DND-41 (cell line): ENCODE measurements around the gene THAP12.

Source experiments
- ATAC-seq: fragments of 200-7000 bp; cut with Tn5 transposase; 3 replicates; pipeline ENCODE4 v1.9.1; 2021; ENCODE audit warnings: low read depth; ENCODE audit not compliant: insufficient read depth
- DNase-seq: peaks from one replicate; pipeline ENCODE4 v3.0.0-alpha.2; 2020
- H2AFZ ChIP-seq: 2 replicates; pipeline ENCODE4 v1.6.0; 2012; ENCODE audit warnings: low read depth, low read length
- H3K27ac ChIP-seq: 2 replicates; pipeline ENCODE4 v1.5.1; 2012; ENCODE audit warnings: low read length, inconsistent platforms
- H3K27me3 ChIP-seq: fragments of 200-600 bp; sonication (generic); 2 replicates; pipeline ENCODE4 v1.6.0; 2012; ENCODE audit warnings: low read length, mild to moderate bottlenecking, inconsistent platforms; ENCODE audit not compliant: insufficient read depth, poor library complexity
- H3K36me3 ChIP-seq: 2 replicates; pipeline ENCODE4 v1.5.1; 2012; ENCODE audit warnings: low read length, inconsistent platforms; ENCODE audit not compliant: insufficient read depth
- H3K4me1 ChIP-seq: 2 replicates; pipeline ENCODE4 v1.5.1; 2012; ENCODE audit warnings: mild to moderate bottlenecking, low read length; ENCODE audit not compliant: insufficient read depth
- H3K4me2 ChIP-seq: 2 replicates; pipeline ENCODE4 v1.6.0; 2012; ENCODE audit warnings: mild to moderate bottlenecking, moderate library complexity, low read length, inconsistent platforms; ENCODE audit not compliant: insufficient read depth
- H3K4me3 ChIP-seq, 2 experiments: fragments of 200-600 bp in 1 of 2; shearing (Covaris generic) in 1 of 2; 2 replicates each; pipeline ENCODE4 v1.5.1; 2012 to 2016; ENCODE audit warnings: inconsistent platforms in 2 of 2, low read length in 2 of 2, mild to moderate bottlenecking in 2 of 2, low read depth in 1 of 2, moderate library complexity in 1 of 2
- H3K79me2 ChIP-seq: 2 replicates; pipeline ENCODE4 v1.6.0; 2012; ENCODE audit warnings: low read length, inconsistent platforms; ENCODE audit not compliant: insufficient read depth
- H3K9ac ChIP-seq: 2 replicates; pipeline ENCODE4 v1.6.0; 2012; ENCODE audit warnings: low read depth, mild to moderate bottlenecking, inconsistent platforms, low read length, moderate library complexity
- H3K9me3 ChIP-seq: 2 replicates; pipeline ENCODE4 v1.5.1; 2012; ENCODE audit warnings: low read length, moderate library complexity, mild to moderate bottlenecking, inconsistent platforms; ENCODE audit not compliant: insufficient read depth, severe bottlenecking
- H4K20me1 ChIP-seq: 2 replicates; pipeline ENCODE4 v1.6.0; 2012; ENCODE audit warnings: low read length; ENCODE audit not compliant: insufficient read depth
- EZH2 ChIP-seq: IDR thresholded peaks from 3 replicates; pipeline ENCODE4 v1.6.1; 2012; ENCODE audit warnings: borderline replicate concordance, low read depth, mild to moderate bottlenecking, moderate library complexity, low read length, inconsistent platforms; ENCODE audit not compliant: severe bottlenecking
- TF ChIP-seq, protein P1 (sequence below): IDR thresholded peaks from 2 replicates; pipeline ENCODE4 v1.5.1; 2012; ENCODE audit warnings: borderline replicate concordance, low read length, moderate library complexity, mild to moderate bottlenecking; ENCODE audit not compliant: poor library complexity, severe bottlenecking; ENCODE audit errors: extremely low read depth

The THAP12 gene

DNA sequence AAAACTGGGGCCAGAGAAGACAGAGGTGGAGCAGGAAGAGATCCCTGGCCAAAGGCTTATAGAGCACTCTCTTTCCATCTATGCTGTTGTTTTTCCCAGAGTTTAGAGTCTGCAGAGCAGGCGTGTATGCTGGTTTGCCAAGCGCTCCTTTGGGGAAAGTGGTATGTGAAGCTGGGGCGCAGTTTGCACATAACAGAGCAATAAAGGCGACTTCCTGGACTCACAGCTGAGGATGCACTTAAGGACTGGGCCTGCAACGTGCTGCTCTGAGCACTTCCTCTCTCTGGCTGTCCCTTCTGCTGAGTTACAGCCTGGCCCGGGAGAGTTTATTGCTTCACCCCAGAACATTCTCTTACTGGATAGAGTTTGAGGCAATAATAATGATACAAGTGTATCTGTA lies 41.7 kb downstream of the THAP12 start:
- Histone ChIP-seq H3K4me3 (no peak overlapping the region), H3K4me2 (no peak overlapping the region), H3K27ac (no peak overlapping the region), H2AFZ (no peak overlapping the region), H3K79me2 (no peaks in the 10 kb centered on the region), H3K9me3 (peaks cover 17% of the 10 kb centered on the region), H4K20me1 (no peaks in the 10 kb centered on the region), H3K36me3 (no peaks in the 10 kb centered on the region), H3K4me1 (no peaks in the 10 kb centered on the region), H3K9ac (no peak overlapping the region), H3K27me3 (no peaks in the 10 kb centered on the region)
- DNase-seq (no peak), ATAC-seq (no peak; the same call in 2 of the 3 replicates)
- TF ChIP-seq EZH2 = no peak
- TF ChIP-seq, protein P1, sequence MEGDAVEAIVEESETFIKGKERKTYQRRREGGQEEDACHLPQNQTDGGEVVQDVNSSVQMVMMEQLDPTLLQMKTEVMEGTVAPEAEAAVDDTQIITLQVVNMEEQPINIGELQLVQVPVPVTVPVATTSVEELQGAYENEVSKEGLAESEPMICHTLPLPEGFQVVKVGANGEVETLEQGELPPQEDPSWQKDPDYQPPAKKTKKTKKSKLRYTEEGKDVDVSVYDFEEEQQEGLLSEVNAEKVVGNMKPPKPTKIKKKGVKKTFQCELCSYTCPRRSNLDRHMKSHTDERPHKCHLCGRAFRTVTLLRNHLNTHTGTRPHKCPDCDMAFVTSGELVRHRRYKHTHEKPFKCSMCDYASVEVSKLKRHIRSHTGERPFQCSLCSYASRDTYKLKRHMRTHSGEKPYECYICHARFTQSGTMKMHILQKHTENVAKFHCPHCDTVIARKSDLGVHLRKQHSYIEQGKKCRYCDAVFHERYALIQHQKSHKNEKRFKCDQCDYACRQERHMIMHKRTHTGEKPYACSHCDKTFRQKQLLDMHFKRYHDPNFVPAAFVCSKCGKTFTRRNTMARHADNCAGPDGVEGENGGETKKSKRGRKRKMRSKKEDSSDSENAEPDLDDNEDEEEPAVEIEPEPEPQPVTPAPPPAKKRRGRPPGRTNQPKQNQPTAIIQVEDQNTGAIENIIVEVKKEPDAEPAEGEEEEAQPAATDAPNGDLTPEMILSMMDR = no peak

DNA sequence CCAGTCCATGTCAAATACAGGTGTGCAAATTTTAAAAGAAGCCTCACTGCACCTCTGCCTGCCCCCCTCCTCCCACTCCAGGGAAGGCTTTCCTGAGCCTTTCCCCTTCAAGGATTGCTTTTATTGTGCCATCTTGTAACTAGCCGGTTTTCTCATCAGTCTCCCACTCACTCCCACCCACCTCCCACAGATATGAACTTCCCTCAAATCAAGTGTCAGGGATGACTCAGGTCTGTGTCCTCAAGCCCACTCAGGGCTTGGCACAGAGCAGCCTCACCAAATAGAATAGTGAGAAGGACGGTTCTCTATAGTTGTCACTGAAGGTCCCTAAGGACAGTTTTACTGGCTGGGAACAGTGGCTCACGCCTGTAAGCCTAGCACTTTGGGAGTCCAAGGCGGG lies 43.0 kb downstream of the THAP12 start:
- ATAC-seq (no peak), DNase-seq (no peak)
- Histone ChIP-seq H3K27me3 (no peaks in the 10 kb centered on the region), H3K27ac (no peak overlapping the region), H3K4me2 (no peak overlapping the region), H3K79me2 (no peaks in the 10 kb centered on the region), H4K20me1 (no peaks in the 10 kb centered on the region), H3K4me3 (no peak overlapping the region), H3K9me3 (peaks cover 17% of the 10 kb centered on the region), H3K36me3 (no peaks in the 10 kb centered on the region), H3K4me1 (no peaks in the 10 kb centered on the region), H3K9ac (no peak overlapping the region), H2AFZ (no peak overlapping the region)
- no peak for TF ChIP-seq EZH2
- TF ChIP-seq, protein P1 = no peak

DNA sequence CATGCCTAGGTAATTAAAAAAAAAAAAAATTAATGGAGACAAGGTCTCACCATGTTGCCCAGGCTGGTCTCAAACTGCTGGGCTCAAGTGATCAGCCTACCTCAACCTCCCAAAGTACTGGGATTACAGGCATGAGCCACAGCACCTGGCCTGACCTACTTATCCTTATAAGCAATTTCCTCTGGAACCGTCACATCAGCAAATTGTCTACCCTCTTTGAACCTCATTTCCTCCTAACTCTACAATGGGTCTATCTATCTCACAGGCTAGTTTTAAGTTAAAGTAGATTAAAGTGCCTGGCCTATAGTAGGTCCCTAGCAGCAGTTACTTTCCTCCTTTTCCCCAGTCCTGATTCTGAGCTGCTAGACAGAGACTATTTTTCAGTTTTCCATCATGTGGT lies 43.5 kb downstream of the THAP12 start:
- no peak overlapping the region for H3K4me3 ChIP-seq
- no peaks in the 10 kb centered on the region for H4K20me1 ChIP-seq
- H2AFZ ChIP-seq = no peak overlapping the region
- TF ChIP-seq, protein P1 = no peak
- TF ChIP-seq EZH2 = no peak
- no peaks in the 10 kb centered on the region for H3K79me2 ChIP-seq
- peaks cover 17% of the 10 kb centered on the region for H3K9me3 ChIP-seq
- H3K36me3 ChIP-seq = no peaks in the 10 kb centered on the region
- no peak overlapping the region for H3K4me2 ChIP-seq
- ATAC-seq (no peak), DNase-seq (no peak)
- H3K27ac ChIP-seq = no peak overlapping the region
- H3K9ac ChIP-seq = no peak overlapping the region
- no peaks in the 10 kb centered on the region for H3K4me1 ChIP-seq
- H3K27me3 ChIP-seq = no peaks in the 10 kb centered on the region

DNA sequence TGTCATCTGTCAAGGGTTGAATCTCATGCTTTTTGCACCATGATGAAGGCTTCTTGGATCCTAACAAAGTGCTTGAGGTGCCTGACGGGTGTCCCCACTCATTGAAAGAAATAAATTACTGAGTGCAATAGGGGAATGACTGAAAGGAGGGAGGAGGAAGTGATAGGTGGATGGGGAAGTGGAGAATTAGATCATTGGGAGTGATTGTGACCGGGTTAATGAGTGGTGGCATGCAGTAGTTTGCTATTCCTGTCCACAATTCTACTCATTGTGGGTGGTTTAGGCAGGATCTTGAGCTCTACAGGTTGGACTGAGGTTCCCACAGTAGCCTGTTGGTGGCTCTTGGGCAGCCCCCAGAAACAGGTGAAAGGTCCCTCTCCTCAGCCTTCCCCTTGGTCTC lies 44.3 kb downstream of the THAP12 start:
- no peak for ATAC-seq

More for the DNA sequence above, 44.3 kb downstream of the THAP12 start:
- DNase-seq = no peak
- no peaks in the 10 kb centered on the region for H4K20me1 ChIP-seq
- no peak overlapping the region for H3K27ac ChIP-seq
- H2AFZ ChIP-seq = no peak overlapping the region
- no peaks in the 10 kb centered on the region for H3K36me3 ChIP-seq
- TF ChIP-seq, protein P1 = no peak
- TF ChIP-seq EZH2 = no peak
- no peaks in the 10 kb centered on the region for H3K79me2 ChIP-seq
- H3K4me2 ChIP-seq = no peak overlapping the region
- no peaks in the 10 kb centered on the region for H3K4me1 ChIP-seq
- H3K4me3 ChIP-seq = no peak overlapping the region
- H3K9me3 ChIP-seq = peaks cover 17% of the 10 kb centered on the region
- no peak overlapping the region for H3K9ac ChIP-seq
- no peaks in the 10 kb centered on the region for H3K27me3 ChIP-seq
